H1 (cell line): ENCODE data around the gene SHISA7. TPM values are rescaled to one million over a fixed set of nuclear protein-coding genes. Genes with fewer than 3 reads are reported as not detected.
"Not testable (repeated sequence)": the region's sequence is repeated elsewhere in the genome, so short reads cannot be mapped to it uniquely, and the experiment has no call there.

ENCODE experiments used
- CTCF ChIA-PET: fragments of 300-600 bp; sonication (Branson Sonifier 250); formaldehyde crosslinking; loops from one replicate; lab custom pipeline; 2021; ENCODE audit not compliant: partially characterized antibody; lab: Charles Lee
- POLR2A ChIA-PET: fragments of 300-600 bp; sonication (Branson Sonifier 250); formaldehyde crosslinking; loops from one replicate; lab custom pipeline; 2021; ENCODE audit warnings: inconsistent platforms; ENCODE audit not compliant: partially characterized antibody; lab: Charles Lee
- DNase-seq, 2 experiments: peaks; one replicate each; pipeline versions ENCODE4 v3.0.0 to v3.0.0-alpha.2; 2010 to 2022; ENCODE audit warnings: low spot score in 2 of 2, low read depth in 1 of 2, mixed read lengths in 1 of 2
- FAIRE-seq: peaks from 2 replicates; lab custom pipeline; 2011; peaks lifted over from hg19 to GRCh38; lab: Jason Lieb, UNC
- H2AFZ ChIP-seq: 2 replicates; pipeline ENCODE4 v1.8.1; 2012; ENCODE audit warnings: low read length, inconsistent platforms
- H2AK5ac ChIP-seq: 2 replicates; pipeline ENCODE4 v1.6.1; 2013; ENCODE audit warnings: low read depth, low read length
- H2BK120ac ChIP-seq: replicated peaks from 2 replicates; pipeline ENCODE3; 2013; ENCODE audit warnings: low read depth, low read length, inconsistent platforms
- H2BK12ac ChIP-seq: 2 replicates; pipeline ENCODE4 v1.6.1; 2013; ENCODE audit warnings: low read depth, low read length
- H2BK15ac ChIP-seq: 2 replicates; pipeline ENCODE4 v1.6.1; 2013; ENCODE audit warnings: low read length
- H2BK20ac ChIP-seq: 2 replicates; pipeline ENCODE4 v1.6.1; 2013; ENCODE audit warnings: low read length
- H2BK5ac ChIP-seq: 2 replicates; pipeline ENCODE4 v1.6.1; 2013; ENCODE audit warnings: low read depth, low read length
- H3K14ac ChIP-seq: 2 replicates; pipeline ENCODE4 v1.6.1; 2013; ENCODE audit warnings: inconsistent platforms; ENCODE audit not compliant: insufficient read length
- H3K18ac ChIP-seq: 2 replicates; pipeline ENCODE4 v1.6.1; 2013; ENCODE audit warnings: low read length; ENCODE audit errors: extremely low read depth
- H3K23ac ChIP-seq: 2 replicates; pipeline ENCODE4 v1.6.1; 2013; ENCODE audit warnings: inconsistent platforms; ENCODE audit not compliant: insufficient read length
- H3K23me2 ChIP-seq: 2 replicates; pipeline ENCODE4 v1.6.1; 2013; ENCODE audit warnings: low read depth, low read length
- H3K27ac ChIP-seq: 2 replicates; pipeline ENCODE4 v1.6.1; 2011; ENCODE audit warnings: low read depth, low read length, inconsistent platforms
- H3K27me3 ChIP-seq, 4 experiments: replicated peaks in 1 of 4; 1 replicate in 1 of 4; 2 replicates in 3 of 4; pipeline versions ENCODE4 v1.6.1 to v1.8.1; 2011 to 2013; ENCODE audit warnings: low read length in 3 of 4, mild to moderate bottlenecking in 3 of 4, inconsistent platforms in 2 of 4, mixed read lengths in 2 of 4, moderate library complexity in 1 of 4; ENCODE audit not compliant: control insufficient read depth in 3 of 4, insufficient read depth in 3 of 4; ENCODE audit errors: extremely low read depth in 1 of 4
- H3K36me3 ChIP-seq, 4 experiments: 2 replicates each; pipeline versions ENCODE4 v1.6.1 to v1.8.1; 2011 to 2013; ENCODE audit warnings: mild to moderate bottlenecking in 4 of 4, low read length in 3 of 4, moderate library complexity in 2 of 4, control low read depth in 1 of 4, inconsistent platforms in 1 of 4; ENCODE audit not compliant: insufficient read depth in 4 of 4, control insufficient read depth in 2 of 4
- H3K4ac ChIP-seq: replicated peaks from 2 replicates; pipeline ENCODE3; 2013; ENCODE audit warnings: low read length, low read depth, mixed read lengths, inconsistent platforms; ENCODE audit not compliant: insufficient read length
- H3K4me1 ChIP-seq, 4 experiments: replicated peaks in 1 of 4; 1 replicate in 1 of 4; 2 replicates in 3 of 4; pipeline versions ENCODE4 v1.6.1 to v1.8.1; 2011 to 2013; ENCODE audit warnings: low read length in 3 of 4, inconsistent platforms in 2 of 4, mixed read lengths in 1 of 4; ENCODE audit not compliant: insufficient read depth in 4 of 4, control insufficient read depth in 3 of 4
- H3K4me2 ChIP-seq, 2 experiments: 2 replicates each; pipeline versions ENCODE4 v1.6.1 to v1.8.1; 2011 to 2013; ENCODE audit warnings: low read depth in 2 of 2, low read length in 2 of 2, control low read depth in 1 of 2, inconsistent platforms in 1 of 2, mild to moderate bottlenecking in 1 of 2; ENCODE audit not compliant: insufficient read depth in 1 of 2
- H3K4me3 ChIP-seq, 4 experiments: fragments of 200-600, 300-600 bp in 1 of 4; sonication (generic), shearing (Covaris generic), sonication (Bioruptor Twin) in 1 of 4; 2 replicates each; pipeline versions ENCODE4 v1.5.1 to v1.8.1; 2011 to 2016; ENCODE audit warnings: low read length in 4 of 4, low read depth in 3 of 4, control low read depth in 2 of 4, inconsistent platforms in 2 of 4, mild to moderate bottlenecking in 2 of 4, mixed read lengths in 1 of 4, moderate library complexity in 1 of 4; ENCODE audit not compliant: insufficient read depth in 2 of 4; ENCODE audit errors: extremely low read depth in 1 of 4
- H3K56ac ChIP-seq: replicated peaks from 2 replicates; pipeline ENCODE3; 2013; ENCODE audit warnings: low read depth, mild to moderate bottlenecking, mixed read lengths, low read length, inconsistent platforms; ENCODE audit not compliant: insufficient read length
- H3K79me1 ChIP-seq: 2 replicates; pipeline ENCODE4 v1.6.1; 2013; ENCODE audit warnings: low read depth, low read length, control low read depth
- H3K79me2 ChIP-seq, 2 experiments: 2 replicates each; pipeline versions ENCODE4 v1.6.1 to v1.8.1; 2012 to 2013; ENCODE audit warnings: low read length in 2 of 2, mild to moderate bottlenecking in 2 of 2, inconsistent platforms in 1 of 2; ENCODE audit not compliant: insufficient read depth in 2 of 2, control insufficient read depth in 1 of 2
- H3K9ac ChIP-seq, 4 experiments: replicated peaks in 1 of 4; 1 replicate in 1 of 4; 2 replicates in 3 of 4; pipeline versions ENCODE4 v1.6.1 to v1.8.1; 2011 to 2013; ENCODE audit warnings: low read depth in 3 of 4, low read length in 3 of 4, control low read depth in 2 of 4, mild to moderate bottlenecking in 2 of 4, moderate library complexity in 2 of 4, inconsistent platforms in 1 of 4; ENCODE audit errors: extremely low read depth in 1 of 4
- H3K9me3 ChIP-seq, 2 experiments: 2 replicates each; pipeline versions ENCODE4 v1.6.1 to v1.8.1; 2012 to 2013; ENCODE audit warnings: mild to moderate bottlenecking in 2 of 2, moderate library complexity in 2 of 2, control low read depth in 1 of 2, inconsistent platforms in 1 of 2, low read depth in 1 of 2, low read length in 1 of 2, mixed read lengths in 1 of 2; ENCODE audit not compliant: insufficient read depth in 2 of 2
- H4K20me1 ChIP-seq, 2 experiments: replicated peaks in 1 of 2; 2 replicates each; pipeline versions ENCODE3 to v1.8.1; 2011 to 2013; ENCODE audit warnings: inconsistent platforms in 2 of 2, low read length in 2 of 2, mild to moderate bottlenecking in 1 of 2; ENCODE audit not compliant: insufficient read depth in 2 of 2, control insufficient read depth in 1 of 2
- H4K5ac ChIP-seq: 2 replicates; pipeline ENCODE4 v1.6.1; 2013; ENCODE audit warnings: low read length, low read depth, mixed read lengths, inconsistent platforms; ENCODE audit not compliant: insufficient read length
- H4K8ac ChIP-seq: 2 replicates; pipeline ENCODE4 v1.8.0; 2013; ENCODE audit warnings: mild to moderate bottlenecking, moderate library complexity, low read length, inconsistent platforms; ENCODE audit not compliant: insufficient read depth; ENCODE audit errors: extremely low read depth
- H4K91ac ChIP-seq: replicated peaks from 2 replicates; pipeline ENCODE3; 2013; ENCODE audit warnings: low read length, mixed read lengths, inconsistent platforms; ENCODE audit not compliant: insufficient read length
- WGBS, 2 experiments: shearing (Covaris generic) in 1 of 2; methylation state at CpG; one replicate each; pipeline versions ENCODE4 v1.1.6 to v1.1.7; 2013 to 2015; ENCODE audit warnings: low lambda C conversion rate in 2 of 2, mixed read lengths in 2 of 2, inconsistent platforms in 1 of 2, low coverage in 1 of 2, missing lambda C conversion rate in 1 of 2; ENCODE audit not compliant: insufficient replicate concordance in 2 of 2, insufficient coverage in 1 of 2, insufficient read length in 1 of 2; ENCODE audit errors: extremely low coverage in 1 of 2, missing lambda C conversion rate in 1 of 2; 5-methylcytosine and 5-hydroxymethylcytosine counted together
- polyA plus RNA-seq, 7 experiments: library from polyadenylated mRNA; depleted of rRNA in 3 of 7; stranded (reverse) in 5 of 7; unstranded in 2 of 7; fragments of >200 nt in 5 of 7; fragments of 200-250 nt in 2 of 7; gene quantifications; 1 replicate in 5 of 7; 2 replicates in 1 of 7; 4 replicates in 1 of 7; pipeline versions ENCODE4 v1.2.1 to v1.2.3, GENCODE V29; 2011 to 2013; ENCODE audit warnings: missing spikeins in 2 of 7, mixed read lengths in 2 of 7
- total RNA-seq: library from RNA; stranded (reverse); fragmentation: NEBNext Ultra II Directional; extraction: Animal tissue kit (Norgen Biotek cat#: 25700); gene quantifications from 2 replicates; pipeline ENCODE4 v1.2.1, GENCODE V29; 2021

SHISA7 gene
- total and polyA plus RNA-seq, 2 of the 8 experiments (the other 6 are each of a cell fraction or from before 2014, with no cell fraction given) = 0.76 to 1.0 TPM

- H3K79me2 ChIP-seq, POLR2A ChIA-PET, H2BK5ac ChIP-seq, H3K23ac ChIP-seq, H4K8ac ChIP-seq, H3K4ac ChIP-seq, H4K5ac ChIP-seq, DNase-seq, H3K9me3 ChIP-seq, H3K4me2 ChIP-seq, H3K4me1 ChIP-seq, H3K79me1 ChIP-seq, H2BK12ac ChIP-seq, H3K14ac ChIP-seq, H2AFZ ChIP-seq, FAIRE-seq, H2BK20ac ChIP-seq, H2BK15ac ChIP-seq, H3K18ac ChIP-seq, H3K4me3 ChIP-seq, H3K27ac ChIP-seq, H2BK120ac ChIP-seq, H3K9ac ChIP-seq, H4K91ac ChIP-seq, H3K36me3 ChIP-seq: not testable (repeated sequence)
- H4K20me1 ChIP-seq = peaks cover 3 to 16% of the 10 kb centered on the region in 2 experiments
- peak overlapping the region; percentile 68; the same call in 1 of the 2 replicates for H2AK5ac ChIP-seq
- H3K27me3 ChIP-seq = peaks cover 55 to 89% (median 85%) of the 10 kb centered on the region in 4 experiments
- CTCF ChIA-PET = interaction anchor here (0.9 to 1.6 kb wide), 2 partner anchors 7 to 11 kb away, joined by 3 to 5 read pairs; no protein-coding TSS in a partner anchor
- H3K56ac ChIP-seq = peak overlapping the region; percentile 82
- 89% methylated on average over 5 of the region's 5 CpGs; no CpG with 5 or more reads in 1 of the 2 experiments for WGBS, 2 experiments
- H3K23me2 ChIP-seq = peaks cover 20% of the 10 kb centered on the region; the same call in 1 of the 2 replicates
These were observed 5.0 kb upstream of the SHISA7 start for GRCh38 chr19:55448175-55448490.
